ENCODE measurements around the gene BOD1.

BOD1 gene

DNA sequence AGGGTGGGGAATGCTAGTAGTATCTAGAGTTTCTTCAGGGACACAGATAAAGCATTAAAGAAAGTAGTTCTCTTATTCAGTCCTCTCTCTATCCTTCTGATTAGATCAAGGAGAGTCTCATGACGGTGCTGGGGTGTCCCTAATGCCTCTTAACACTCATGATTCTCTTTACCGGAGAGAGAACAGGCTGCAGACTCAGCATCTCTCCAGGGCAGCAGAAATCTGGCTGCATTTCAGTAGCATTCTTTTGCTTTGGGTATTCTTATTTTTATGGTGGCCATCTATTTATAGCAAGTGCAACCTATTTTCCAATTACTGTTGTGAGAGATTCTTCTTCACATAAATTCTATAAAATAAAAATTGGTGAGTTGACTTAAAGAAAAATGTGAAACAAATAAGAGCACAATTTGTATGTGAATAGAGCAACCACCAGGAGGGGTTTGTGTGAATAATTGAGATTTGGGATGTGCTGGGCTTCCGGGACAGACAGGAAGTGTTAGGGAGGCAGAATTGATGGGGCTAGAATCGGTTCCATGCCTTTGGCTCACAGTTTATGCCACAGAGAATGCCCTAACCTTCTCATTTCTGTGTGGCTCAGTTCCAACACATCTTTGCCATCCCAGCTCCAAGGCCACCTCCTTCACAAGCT, 23.8 kb upstream of the BOD1 start:
- no peak for DNase-seq

DNA sequence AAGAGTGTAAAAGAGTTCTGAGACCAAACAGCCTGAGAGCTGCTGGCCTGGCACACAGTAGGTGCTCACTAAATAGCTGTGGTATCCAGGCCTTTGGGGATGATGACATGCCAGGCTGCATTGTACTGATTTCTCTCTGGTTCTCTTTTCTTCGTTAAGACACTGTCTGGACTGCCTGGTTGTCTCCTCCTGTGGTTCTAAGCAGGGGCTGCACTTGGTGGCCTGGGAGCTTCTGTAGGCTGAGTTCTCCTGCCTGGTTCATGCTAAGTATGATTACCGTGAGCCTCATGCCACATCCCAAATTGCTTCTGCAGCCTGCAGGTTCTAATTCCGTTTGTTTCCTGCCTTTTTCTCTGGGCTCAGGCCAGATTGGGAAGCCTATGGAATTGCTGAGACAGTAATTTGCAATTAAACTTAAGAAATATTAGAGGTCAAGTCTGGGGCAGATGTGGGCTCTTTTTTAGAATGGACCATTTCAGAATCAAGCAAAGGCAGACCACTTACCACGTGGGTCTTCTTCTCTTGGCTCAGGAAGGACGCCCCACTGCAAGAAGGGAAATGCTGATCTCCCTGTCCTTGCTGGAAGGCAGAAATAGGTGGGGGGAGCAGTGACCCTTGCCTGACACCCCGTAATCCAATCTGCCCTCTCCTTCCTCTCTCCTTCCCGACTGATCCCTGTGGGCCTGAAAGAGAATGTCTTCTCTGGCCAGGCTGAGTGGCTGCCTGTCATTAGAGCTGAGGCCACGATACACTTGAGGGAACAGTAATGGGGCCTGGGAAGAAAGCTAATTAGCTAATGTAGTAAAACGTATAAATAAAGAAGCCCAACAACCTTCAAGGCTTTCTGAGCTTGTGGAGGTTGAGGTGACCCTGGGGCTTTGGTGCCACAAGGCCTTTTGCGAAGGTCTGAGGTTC, 21.9 kb upstream of the BOD1 start:
- DNase-seq: no peak

DNA sequence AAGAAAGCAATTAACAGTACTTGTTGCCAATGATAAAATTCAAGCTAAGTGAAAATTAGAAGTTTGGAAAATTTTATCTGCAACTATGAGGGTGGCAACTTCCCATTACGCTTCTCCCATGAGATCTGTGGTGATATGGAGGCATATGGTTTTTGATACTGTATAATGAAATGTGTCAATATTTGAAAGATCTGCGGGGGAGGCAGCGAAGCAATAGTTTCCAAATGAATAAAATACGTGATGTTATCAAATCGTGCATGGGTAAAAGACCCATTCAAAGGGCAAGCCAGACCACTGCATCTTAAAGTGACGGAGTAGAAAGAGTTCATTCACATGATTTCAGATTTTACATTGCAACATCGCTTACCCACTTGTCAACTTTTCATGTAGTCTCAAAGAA, 20.9 kb upstream of the BOD1 start:
- no peak for DNase-seq

DNA sequence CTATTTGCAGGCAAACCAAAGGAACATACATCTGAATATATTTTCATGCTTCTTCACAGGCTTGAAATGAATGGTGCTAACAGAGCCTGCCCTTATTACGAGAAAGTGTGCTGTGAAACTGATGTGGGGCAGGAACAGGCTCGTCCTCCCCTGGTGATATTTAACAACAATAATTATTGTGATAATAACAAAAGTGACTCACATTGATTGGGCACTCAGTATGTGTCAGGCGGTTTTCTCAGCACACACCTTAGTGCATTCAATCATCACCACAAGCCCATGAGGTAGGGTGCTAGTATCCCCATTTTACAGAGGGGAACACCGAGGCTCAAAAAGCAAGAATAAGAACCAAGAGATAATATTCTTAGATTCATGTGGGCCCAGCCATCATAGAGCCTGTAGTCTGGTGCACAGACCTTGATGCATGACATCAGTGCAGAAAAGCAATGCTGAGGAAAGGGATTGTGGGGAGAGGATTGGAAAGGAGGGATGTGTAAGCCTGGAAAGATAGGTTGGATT, 18.1 kb upstream of the BOD1 start:
- no peak for DNase-seq

DNA sequence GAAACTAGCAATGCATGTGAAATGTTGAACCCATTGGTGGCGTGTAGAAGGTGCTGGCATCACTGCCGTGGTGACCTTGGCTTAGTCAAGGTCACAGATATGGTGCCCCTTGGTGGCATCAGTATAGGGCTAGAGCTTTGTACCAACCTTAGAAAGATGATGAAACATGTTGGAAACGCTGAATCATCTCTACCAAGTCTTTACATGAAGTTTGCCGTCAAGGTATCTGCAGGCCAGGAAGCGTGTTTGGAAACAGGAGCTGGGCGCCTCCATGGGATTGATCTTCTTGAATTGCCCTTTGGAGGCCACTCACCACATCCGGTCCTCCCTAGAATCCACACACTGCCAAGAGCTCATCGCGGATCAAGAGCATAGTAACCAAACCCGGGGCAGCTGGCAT, 16.9 kb upstream of the BOD1 start:
- DNase-seq: no peak

DNA sequence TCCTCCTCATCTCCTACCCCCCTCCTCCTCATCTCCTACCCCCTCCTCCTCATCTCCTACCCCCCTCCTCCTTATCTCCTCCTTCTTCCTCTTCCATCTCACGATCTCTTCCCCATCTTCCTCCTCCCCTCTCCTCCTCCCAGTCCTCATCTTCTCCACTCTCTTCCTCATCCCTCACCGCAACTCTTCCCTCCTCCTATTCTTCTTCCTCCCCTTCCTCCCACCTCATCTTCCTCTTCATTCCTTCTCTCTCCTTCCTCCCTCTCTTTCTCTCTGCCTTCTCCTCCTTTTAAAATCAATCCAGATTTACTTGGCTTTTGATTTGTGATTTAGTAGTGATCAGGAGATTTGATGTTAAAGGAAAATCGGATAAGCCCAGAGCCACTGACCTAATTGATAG, 15.0 kb upstream of the BOD1 start:
- DNase-seq: no peak

DNA sequence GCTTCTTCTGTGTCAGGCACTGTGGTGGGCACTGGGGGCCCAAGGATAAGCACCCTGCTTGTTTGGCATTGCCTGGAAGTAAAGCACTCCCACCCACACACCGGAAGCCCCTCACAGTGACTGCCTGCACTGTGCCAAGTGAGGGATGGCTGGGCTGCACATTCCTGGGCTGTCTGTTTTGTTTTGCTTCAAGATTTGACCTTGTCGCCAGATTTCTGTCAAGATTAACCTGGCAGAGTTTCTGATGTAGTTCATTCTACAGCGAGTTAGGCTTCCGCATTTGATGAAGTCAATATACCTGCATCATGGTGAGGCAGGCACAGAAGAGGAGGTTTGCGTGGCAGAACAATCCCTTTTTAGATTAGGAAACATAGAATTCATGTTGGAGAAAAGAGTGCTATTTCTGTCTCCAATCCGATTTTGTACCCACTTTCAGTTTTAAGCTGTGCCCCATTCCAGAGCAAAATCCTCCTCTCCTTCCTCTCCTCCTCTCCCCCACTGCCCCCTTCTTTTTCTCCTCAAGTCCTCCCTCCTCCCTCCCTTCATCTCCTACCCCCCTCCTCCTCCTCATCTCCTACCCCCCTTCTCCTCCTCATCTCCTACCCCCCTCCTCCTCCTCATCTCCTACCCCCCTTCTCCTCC, 14.4 kb upstream of the BOD1 start:
- no peak for DNase-seq

DNA sequence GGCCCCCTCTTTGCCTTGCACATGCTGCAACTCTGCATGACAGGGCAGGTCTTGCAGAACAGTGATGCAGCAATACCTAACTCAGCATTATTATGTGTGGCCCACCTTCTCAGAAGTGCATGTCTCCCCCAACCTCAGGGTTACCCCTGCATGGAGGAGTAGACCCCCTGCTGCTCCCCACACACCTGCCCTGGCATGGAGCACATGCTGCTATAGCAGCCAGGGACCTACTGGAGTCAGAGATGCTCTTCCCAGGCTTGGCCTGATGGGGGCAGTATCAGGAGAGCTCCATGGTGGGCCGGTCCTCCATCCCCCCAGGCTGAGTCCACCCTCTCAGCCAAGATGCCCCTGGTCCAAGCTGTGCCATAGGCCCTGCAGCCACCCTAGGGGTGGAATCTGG, 13.2 kb upstream of the BOD1 start:
- no peak for DNase-seq

DNA sequence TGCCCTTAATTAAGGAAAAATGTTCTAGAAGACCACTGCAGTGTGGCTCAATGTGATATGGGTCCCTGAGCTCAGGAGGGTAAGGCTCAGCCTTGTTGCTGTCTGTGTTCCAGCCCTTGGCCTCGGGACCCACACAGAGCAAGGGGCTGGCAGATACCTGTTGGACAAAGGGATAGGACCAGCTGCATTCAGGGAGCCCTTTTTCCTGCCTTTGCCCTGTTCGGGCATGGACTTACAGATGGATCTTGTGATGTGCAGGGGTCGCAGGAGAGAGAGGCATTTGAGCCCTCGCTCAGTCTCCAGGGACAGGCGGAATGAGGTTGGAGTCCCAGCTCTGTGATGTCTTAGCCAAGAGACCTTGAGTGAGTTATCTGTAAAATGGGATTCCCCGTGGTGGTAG, 12.1 kb upstream of the BOD1 start:
- DNase-seq: no peak

DNA sequence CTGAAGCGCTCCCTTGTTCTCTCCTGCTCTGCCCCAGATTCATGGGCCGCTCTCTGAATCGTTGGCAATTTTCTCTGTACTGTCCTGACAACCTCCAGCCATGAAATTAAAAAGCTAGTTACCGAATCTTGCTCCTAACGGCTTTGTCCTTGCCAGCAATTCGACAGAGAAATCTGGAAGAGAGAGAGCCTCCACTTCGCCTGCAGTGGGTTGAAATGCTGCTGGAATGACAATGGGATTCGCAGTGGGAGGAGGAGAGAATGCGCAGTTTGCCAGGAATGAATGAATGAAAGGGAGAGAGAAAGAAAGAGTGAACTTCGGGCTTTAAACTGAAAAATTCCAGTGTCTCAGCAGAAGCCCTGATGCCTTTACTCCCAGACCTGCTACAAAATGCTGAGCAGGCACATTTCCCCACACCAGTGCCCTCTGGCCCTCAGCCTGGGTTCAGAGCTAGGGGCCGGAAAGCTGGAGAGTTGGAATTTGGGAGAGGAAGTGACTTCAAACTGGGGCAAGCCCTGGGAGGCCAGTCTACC, 11.5 kb upstream of the BOD1 start:
- no peak for DNase-seq

DNA sequence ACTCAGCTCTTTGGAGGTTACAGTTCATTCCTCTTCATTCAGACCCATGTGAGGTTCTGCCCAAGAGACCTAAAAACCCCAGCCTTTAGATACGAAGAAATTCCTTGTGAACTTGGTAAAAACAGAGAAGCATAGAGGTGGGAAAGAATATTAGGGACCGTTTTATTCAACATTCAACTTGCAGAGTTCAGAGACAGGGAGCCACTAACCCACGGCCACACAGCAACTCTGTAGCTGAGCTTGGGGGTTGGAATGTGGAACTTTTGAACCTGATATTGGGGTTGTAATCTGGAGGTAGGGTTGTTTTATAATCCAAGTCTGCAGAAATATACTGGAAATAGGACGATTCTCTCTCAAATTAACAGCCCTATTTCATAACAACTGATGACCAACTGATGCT, 10.8 kb upstream of the BOD1 start:
- DNase-seq: no peak

DNA sequence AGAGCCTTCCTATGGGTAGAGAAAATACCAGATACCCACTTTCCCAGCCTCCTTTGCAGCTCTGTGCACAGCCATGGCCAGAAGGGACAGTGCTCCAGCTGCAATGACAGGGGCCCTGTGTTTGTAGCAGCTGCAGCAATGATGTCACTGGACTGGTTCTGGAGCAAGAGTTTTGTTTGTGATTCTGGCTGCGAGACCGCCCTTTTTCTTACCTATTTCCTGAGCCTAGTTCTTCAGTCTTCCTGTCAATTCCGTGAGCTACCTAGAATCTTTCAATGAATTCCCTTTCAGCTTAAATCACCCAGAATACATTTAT, 10.0 kb upstream of the BOD1 start:
- DNase-seq: no peak

DNA sequence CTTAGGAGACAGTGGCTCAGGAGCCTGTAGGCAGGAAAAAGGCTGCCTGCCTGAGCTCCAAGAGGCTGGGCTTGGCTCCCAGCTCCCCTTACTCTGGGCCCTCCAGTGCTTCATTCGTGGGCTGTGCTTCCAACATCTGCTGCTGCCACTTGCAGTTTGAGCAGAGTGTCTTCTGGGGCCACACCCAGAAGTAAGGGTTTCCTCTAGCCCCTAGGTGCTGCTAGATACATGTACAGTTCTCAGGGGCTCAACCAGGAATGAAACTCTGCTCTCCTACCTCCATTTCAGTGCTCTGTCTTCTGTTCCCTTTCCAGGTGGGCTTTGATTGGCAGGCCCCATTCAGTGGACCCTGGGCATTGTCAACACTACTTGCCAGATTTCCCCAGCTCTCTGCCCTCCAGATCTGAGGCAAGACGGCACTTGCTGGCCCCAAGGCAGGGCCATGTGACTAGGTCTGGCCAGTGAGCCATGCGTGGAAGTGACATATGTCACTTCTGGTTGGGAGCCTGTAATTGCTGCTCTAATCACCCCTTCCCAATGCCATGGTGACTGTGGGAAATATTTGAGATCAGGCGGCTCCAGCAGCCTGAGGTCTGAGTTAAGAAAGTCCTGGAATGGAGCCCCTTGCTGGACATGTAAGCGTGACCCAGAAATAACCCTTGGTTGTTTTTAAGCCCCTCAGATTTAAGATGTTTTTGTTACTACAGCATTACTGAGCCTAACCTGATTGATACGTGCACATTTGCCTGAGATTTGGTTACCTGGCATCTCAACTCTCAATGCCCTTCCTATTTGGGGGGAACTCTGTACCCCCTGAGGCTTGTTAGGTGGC, 9.4 kb upstream of the BOD1 start:
- DNase-seq: no peak

DNA sequence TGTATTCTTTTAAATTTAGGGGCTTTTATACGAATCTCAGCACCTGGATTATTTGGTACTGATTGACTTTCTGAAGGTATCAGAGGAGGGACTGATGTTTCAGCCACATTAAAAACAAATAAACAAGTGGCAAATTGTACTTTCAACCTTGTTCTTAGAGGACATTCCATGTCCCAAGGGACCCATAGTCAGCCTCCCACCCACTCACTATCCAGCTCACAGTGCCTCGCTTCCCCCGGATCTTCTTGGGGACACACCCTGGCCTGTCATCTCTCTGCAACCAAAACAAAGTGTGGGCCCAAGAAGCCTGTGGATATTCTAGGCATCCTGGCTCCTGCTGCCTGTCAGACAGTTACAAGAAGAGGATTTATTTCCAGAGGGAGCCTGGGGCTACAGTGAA, 8.8 kb upstream of the BOD1 start:
- DNase-seq: no peak

DNA sequence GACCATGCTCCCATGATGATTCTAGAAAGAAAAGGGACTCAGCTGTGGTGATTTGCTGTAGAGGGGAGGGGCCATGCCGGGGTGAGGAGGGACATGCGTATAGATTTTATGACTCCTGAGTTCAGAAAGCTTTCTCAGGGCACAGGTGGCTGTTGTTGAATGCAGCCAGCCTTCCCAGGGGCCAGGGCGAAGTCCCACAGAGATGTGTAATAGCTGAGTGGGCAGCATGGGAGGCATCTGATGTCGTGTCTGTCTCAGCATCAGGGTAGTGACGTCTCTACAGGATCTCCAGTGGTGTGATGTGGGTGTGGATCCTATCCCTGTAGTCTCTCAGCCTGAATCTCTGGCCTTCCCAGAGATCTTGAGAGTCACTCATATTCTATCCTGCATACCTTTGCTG, 7.8 kb upstream of the BOD1 start:
- no peak for DNase-seq

DNA sequence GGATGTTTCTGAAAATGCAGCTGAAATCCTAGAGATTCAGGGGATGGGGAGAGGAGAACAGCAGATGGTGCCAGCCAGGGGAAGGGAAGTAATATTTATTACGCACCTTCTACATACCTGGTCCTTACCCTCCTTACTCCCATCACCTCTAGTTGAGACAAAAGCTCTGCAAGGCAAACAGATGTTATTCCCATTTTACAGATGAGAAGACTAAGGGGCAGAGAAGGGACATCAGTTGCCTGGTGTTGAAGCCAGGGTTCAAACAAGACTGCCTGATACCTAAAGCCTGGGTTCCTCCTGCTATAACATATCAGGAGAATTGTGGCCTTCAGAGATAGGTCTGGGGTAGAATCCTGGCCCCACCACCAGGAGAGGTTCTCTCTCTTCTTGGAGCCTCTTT, 7.3 kb upstream of the BOD1 start:
- DNase-seq: no peak

DNA sequence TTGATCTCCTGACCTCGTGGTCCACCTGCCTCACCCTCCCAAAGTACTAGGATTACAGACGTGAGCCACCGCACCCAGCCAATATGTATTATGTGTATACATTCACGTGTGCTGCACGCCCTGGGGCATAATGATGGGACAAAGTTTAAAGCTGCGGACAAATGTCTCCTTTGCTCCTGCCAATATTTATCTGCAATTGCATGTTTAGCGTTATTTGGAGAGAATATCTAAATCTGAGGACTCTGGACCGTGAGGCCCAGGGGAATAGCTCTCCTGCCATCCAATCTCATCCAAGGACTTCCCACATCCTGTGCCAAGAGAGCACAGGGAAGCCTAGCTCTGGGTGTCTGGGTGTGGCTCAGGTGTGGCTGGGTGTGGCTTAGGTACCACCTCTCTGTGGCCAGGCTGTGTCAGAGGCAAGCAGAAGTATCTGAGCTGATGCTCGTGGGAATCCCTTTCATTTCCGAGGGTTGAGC, 6.9 kb upstream of the BOD1 start:
- no peak for DNase-seq

DNA sequence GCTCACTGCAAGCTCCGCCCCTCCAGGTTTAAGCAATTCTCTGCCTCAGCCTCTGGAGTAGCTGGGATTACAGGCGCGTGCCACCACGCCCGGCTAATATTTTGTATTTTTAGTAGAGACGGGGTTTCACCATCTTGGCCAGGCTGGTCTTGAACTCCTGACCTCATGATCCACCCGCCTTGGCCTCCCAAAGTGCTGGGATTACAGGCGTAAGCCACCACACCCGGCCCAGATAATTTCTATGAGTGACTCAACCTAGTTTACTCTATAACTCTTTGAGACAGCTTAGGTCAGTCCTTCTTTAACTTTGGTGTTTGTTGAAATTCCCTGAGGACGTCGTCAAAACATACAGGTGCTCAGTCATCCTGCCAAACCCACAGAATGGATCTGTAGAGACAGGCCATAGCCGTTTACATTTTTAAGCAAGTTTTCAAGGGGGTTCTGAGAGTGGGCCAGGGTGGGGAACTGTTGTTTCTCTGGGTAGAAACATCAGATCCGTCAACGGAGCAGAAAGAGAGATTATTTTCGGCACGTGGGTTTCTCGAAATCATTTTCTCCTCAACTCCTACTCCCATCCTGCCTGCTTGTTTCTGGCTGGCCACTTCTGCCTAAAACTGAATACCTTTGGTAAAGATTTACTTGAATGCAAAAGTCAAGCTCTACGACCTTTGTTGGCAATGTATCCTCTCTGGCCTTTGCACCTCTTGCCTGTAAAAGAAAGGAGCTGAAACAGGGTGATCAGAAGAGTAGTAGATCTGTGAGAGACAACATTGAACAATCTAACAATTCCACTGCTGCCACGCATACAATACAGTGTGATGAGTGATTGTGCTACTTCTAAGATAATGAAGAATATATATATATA, 6.0 kb upstream of the BOD1 start:
- DNase-seq: no peak

DNA sequence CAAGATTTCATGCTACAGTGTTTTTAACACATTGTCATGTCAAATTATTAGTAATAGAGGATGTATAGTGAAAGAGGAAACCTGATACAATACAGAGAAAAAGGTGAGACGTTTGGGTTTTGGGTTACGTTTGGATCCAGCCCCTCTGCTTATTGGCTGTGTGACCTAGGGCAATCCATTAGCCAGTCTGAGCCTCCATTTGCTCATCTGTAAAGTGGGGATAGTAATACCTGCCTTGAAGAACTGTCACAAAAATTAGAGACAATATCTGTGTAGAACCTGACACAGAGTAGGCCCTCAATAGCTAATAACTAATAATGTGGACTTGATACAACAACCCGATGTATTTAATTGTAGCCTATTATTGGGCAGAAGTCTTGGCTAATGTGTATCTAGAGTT, 4.3 kb upstream of the BOD1 start:
- no peak for DNase-seq

DNA sequence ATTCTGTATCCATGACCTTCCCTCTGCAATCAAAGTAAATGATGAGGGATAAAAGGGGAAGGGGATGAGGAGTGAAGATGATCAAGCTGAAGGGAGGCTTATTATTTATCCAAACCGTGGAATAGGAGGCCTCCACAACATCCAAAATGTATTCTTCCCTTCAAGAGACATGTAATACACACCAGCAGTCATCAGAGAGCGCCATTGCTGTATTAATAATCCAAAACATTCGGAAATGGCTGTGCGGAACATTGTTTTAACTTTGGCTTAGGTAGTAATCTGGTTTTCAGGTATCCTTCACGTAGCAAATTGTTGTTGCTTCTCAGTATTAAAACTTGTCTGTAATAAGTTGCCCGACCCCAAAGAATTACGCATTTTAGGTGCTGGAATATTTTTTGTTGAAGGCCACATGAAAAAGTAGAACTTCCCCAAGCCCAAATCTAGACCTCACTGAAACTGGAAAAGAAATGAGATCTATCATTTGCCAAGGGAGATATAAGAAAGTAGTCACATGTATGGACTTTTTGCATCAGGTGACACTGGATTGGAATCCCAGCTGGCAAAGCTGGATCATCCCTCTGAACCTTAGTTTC, 2.6 kb upstream of the BOD1 start:
- no peak for DNase-seq

DNA sequence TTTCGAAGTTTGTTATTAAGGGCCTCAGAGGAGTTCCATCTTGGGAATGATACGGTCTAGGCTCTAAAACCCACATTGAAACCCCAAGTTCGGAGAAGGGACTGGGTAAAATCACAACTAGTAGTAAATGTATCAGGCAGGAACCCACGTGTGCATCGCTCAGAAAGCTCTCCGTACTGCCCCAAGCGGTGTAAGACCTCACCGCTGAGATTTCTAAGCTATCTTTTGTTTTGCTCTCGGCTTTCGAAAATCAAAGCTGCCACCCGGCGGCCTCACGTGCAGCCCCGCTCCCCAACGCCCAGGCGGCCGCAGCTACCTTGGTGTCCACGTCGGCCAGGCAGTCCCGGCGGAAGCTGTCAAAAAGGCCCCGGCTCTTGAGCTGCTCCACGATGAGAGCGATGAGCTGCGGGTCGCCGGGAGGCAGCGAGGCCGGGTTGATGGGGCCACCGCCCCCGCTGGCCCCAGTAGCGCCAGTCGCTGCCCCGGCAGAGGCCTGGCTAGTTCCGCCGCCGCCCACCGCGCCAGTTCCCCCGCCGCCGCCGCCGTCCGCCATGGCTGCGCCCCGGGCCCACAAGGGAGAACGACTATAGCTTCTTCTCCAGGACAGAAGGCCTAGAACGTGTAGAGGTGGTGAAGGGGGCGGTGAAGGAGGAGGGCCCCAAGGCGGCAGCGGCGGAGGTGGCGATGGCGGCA, 420 bp downstream of the BOD1 start:
- no peak for DNase-seq

All from cortex of kidney (tissue), 1 donor.